HG02943 (cell line): ENCODE results near the gene APBA2.

ENCODE experiments used
- ATAC-seq: cut with Tn5 transposase; IDR thresholded peaks from one replicate; pipeline ENCODE4 v1.9.1; 2021; ENCODE audit warnings: mild to moderate bottlenecking, low read depth, moderate library complexity; ENCODE audit not compliant: unreplicated experiment

Gene APBA2

DNA sequence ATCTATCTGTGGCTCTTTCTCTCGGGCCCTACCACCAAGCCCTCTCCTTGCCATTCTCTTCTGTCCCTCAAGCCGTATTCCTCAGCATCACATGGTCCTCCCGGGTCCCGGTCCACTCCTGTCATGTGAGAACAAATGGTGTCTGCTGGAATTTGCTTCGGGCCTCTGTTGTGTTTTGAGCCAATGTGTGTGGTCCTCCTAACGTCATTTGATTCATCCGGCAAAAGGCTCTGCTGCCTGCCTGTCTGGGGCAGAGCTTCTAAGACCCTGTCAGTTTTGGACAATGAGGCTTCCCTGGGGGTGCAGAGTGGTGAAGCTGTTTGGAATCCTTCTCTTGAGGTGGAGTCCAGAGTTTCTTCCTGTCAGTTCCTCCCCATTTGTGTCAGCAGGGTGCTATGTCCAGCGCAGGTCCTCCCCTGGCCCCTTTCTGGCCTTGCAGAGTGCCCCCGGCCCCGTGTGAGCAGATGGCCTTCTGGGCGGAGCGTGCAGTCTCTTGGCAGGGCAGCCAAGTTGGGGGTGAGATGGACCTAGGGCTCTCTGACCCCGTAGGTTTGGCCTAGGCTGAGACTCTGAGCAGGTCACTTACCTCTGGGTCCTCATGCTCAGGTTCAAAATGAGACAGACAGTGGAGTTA is 93.6 kb downstream of the APBA2 start:
- ATAC-seq: no peak

DNA sequence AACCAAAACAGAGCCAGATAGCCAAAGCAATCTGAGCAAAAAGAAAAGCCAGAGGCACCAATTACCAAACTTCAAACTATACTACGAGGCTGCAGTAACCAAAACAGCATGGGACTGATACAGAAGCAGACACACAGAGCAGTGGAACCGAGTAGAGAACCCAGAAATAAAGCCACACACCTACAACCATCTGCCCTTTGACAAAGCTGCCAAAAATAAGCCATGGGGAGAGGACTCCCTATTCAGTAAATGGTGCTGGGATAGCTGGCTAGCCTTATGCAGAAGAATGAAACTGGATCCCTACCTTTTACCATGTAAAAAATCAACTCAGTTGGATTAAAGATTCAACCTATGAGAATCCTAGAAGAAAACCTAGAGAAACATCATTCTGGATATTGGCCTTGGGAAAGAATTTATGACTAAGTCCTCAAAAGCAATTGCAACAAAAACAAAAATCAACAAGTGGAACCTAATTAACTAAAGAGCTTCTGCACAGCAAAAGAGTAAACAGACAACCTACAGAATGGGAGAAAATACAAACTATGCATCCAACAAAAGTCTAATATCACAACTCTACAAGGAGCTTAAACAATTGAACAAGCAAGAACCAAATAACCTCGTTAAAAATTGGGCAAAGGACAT is 95.1 kb downstream of the APBA2 start:
- no peak for ATAC-seq

DNA sequence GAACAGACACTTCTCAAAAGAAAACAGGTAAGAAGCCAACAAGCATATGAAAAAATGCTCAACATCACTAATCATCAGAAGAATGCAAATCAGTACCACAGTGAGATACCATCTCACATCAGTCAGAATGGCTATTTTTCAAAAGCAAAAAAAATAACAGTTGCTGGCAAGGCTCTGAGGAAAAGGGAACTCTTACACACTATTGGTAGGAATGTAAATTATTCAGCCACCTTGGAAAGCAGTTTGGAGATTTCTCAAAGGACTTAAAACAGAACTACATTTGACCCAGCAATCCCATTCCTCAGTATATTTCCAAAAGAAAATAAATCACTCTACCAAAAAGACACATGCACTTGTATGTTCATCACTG is 95.6 kb downstream of the APBA2 start:
- ATAC-seq: no peak

DNA sequence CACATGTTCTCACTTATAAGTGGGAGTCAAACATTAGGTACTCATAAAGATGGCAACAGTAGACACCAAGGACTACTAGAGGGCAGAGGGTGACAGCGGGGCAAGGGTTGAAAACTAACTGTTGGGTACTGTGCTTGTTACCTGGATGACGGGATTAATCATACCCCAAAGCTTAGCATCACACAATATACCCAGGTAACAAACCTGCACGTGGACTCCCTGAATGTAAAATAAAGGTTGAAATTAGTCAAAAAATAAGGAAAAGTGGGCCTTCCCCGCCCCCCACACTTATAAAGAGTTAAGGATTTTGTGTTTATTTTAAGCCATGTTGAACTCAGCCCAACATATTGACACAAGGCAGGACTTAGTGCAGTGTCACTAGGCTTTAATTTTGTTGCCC is 96.1 kb downstream of the APBA2 start:
- no peak for ATAC-seq

DNA sequence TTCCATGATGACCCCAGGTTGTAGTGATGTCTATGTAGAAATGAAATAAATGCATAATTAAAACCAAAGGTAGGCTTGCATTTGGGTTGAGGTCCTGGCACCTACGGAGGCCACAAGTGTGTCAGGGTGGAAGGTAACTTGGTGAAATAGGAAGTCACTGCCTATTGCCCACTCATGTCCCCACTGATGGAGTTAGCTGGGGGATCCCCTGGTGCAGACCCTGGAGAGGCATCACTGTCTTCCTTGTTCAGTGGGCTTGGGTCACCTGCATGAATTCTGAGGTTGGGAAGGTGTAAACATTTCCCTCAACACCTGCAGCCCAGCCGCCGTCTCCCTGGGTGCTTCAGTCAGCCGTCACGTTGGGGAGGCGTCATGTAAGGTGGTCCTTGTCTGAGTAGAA is 97.1 kb downstream of the APBA2 start:
- no peak for ATAC-seq

DNA sequence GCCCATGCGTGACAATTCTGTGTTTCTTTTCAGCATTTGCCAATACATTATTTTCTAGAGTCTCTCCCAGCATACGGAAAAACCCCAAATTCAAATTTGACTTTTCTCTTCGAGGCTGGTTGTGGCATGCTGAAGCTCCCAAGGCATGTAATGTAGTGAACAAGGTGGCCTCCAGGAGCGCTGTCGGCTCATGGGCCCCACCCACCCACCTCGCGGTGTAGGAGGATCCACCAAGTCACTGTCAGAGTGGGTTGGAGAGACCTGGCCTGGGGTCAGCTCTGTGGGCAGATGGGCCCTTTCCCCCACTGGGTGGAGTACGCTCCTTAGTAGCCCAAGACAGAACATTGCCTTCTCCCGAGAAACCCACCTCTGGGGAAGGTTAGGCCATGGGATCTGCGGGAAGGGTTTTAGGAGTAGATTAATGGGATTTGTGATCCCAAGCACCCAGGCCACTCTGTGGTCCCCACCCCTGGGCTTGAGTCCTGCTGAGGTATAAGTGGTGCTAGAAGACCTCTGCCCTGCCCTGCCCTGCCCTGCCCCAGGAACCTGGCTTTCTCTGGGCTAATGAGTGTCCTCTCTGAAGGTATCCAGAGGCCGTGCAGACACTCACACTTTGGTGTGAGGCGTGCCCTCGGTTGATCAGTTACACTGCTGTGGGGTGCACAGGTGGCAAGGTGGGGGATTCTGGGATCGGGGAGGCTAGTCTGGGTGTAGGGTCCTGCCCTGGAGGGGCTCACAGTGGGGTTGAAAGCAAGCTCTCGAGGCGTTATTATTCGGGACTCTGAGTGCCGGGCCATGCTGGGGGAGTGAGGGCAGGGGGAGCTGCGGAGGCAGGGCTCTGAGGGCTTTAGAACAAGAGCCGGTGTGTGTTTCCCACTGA is 97.9 kb downstream of the APBA2 start:
- ATAC-seq: no peak

DNA sequence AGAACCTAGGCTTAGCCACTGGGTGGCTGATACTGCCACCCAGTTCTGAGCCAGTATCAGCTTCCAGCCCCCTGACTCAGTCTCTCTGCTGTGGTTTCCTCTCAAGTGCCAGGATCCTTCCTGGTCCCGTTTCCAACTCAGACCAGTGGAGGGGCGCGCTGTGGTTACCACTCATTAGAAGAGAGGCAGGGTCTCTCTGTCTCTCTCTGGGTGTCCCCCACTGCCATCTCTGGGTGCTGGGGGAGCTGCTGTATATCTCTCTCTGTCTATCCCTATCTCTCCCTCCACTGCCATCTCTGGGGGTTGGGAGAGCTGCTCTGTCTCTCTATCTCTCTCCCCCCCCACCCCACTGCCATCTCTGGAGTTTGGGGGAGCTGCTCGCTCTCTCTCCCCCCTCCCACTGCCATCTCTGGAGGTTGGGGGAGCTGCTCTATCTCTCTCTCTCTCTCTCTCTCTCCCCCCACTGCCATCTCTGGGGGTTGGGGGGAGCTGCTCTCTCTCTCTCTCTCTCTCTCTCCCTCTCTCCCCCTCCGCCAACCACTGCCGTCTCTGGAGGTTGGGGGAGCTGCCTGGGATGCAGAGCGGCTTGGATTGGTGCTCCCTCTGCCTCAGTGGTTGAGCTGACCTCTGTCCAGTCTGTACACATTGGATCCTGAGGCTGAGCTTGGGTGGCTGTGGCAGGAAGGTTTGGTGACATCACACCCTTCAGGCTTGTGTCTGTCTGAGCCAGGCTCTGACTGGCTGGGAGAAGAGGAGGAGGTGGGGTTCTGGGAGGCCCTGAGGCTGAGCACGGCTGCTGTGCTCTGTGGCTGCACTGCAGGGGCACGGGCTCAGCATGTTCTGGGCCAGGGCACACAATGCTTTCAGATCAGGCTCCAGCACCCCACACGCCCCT is 98.9 kb downstream of the APBA2 start:
- no peak for ATAC-seq

DNA sequence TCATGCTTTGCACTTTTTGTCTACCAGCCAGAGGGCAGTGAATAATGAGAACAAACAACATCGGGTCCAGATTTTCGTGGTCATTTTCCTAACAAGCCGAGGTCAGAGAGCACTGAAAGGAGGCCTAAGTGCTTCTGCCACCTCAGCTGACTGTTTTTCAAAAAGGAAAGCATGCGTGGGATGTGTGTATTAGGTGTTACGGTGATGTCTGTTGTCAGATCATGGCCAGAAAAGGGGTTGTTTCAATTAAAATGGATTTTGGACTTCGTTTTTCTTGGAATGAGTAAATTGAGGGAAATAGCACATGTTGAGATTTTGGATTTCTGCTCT is 99.5 kb downstream of the APBA2 start:
- ATAC-seq: no peak

DNA sequence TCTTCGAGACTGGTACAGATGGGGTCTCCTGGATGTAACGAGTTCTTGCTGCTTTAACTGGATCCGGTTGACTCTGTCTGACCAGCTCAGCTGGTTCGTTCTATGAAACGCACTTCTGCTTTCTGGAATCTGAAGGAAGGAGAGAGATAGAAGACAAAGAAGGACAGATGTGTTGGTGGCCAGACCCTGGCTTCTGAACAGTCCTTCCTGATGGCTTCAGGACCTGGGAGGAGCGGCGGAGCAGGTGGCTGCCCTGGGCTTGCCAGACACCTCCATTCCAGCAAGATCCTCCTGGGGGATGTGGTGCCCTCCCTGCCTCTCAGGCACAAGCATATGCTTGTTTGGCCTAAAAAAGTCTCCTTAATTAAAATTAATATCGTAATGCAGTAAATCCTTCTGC is 99.9 kb downstream of the APBA2 start:
- ATAC-seq: no peak

DNA sequence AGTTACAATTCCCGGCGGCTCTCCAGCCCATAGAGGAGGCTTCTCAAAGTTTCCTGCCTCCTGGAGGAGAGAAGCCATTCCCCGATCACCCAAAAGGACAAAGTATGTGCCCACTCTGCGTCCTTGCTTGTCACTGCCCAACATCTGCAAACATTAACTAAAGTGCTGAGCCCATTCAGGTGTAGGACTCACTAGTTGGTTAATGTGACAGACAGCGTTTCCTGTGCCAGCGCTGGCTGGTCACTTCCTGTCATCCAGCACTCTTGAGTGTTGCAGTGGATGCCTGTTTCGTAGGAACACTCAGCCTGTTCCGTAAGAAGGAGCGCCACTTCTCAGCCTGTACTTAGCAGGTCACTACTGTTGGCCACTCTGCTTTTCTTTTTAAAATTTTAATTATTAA is 100.3 kb downstream of the APBA2 start:
- no peak for ATAC-seq

DNA sequence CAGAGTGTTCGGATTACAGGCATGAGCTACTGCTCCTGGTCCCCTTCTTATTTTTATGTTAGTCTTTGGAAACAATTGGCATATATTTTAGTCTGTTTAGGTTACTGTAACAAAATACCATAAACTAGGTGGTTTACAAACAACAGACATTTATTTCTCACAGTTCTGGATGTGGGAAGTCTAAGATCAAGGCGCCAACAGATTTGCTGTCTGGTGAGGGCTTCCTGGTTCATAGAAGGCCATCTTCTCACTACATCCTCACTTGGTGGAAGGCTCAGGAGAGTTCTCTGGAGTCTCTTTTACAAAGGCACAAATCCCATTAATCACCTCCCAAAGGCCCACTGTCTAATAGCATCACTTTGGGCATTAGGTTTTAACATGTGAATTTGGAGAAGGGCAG is 101.0 kb downstream of the APBA2 start:
- no peak for ATAC-seq

DNA sequence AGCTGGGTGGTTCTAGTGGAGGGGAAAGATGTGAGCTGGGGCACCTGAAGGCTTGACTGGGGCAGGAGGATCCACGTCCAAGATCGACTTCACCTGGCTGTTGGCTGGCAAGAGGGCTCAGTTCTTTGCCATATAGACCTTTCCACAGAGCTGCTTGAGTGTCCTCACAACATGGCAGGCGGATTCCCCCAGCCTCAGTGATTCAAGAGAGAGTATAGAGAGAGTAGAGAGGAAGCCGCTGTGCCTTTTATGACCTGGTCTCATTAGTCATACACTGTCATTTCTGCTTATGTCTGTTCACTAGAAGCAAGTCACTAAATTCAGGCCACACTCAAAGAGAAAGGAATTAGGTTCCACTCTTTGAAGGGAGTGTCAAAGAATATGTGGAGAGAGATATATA is 101.6 kb downstream of the APBA2 start:
- ATAC-seq: no peak

DNA sequence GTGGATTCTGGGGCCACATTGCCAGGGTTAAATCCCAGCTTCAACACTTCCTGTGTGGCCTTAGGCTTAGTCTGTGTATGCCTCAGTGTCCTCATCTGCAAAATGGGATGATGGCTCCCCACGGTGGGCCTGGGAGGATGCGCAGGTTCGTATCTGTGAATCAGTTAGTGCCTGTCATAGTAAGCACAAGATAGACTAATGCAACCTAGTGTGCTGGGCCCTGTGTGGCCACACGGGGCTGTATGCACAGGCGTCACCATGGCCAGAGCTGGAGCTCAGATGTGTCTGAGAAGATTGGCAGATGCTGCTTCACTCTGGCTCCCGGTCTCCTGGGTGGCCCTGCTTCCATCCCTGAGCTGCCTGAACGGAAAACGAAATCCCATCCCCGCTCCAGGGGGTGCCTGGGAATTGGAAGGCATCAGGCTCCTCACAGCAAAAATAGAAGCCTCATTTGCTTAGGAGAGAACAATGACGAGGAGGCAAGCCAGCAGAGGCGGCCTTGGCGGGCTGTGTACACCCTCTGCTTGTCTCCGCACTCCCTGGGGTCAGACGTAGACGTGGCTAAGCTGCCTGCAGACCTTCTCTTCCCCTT is 103.6 kb downstream of the APBA2 start:
- ATAC-seq: no peak

DNA sequence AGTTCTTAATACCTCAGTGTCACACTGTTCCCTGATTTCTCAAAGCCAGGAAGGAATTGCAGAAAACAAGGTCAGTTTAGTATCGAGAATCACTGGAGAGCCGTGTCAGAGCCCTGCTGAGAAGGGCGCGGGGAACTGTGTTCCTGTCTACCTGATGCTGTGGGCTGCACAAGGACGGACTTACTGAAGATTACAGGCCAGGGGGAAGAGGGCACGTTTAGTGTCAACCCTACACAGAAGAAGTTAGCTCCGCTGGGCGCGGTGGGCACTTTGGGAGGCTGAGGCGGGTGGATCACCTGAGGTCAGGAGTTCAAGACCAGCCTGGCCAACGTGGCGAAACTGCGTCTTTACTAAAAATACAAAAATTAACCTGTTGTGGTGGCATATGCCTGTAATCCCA is 104.1 kb downstream of the APBA2 start:
- no peak for ATAC-seq

DNA sequence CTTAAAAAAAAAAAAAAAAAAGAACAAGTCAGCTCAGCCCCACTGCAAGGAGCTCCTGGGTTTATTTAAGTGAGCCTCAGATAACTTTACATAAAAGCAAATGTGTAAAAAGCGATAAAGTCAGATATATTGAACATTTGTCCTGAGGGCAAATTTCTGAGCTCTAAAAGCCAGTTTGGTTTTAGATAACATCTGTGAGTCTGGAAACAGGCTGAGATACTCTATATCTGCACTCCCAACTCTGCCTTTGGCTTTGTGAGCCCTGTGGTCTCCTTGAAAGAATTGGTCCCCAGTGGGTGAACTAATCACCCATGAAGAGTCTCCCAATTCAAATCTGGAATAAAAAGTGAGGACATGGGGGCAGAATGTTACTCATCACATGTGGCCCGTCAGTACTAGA is 104.6 kb downstream of the APBA2 start:
- ATAC-seq: no peak

DNA sequence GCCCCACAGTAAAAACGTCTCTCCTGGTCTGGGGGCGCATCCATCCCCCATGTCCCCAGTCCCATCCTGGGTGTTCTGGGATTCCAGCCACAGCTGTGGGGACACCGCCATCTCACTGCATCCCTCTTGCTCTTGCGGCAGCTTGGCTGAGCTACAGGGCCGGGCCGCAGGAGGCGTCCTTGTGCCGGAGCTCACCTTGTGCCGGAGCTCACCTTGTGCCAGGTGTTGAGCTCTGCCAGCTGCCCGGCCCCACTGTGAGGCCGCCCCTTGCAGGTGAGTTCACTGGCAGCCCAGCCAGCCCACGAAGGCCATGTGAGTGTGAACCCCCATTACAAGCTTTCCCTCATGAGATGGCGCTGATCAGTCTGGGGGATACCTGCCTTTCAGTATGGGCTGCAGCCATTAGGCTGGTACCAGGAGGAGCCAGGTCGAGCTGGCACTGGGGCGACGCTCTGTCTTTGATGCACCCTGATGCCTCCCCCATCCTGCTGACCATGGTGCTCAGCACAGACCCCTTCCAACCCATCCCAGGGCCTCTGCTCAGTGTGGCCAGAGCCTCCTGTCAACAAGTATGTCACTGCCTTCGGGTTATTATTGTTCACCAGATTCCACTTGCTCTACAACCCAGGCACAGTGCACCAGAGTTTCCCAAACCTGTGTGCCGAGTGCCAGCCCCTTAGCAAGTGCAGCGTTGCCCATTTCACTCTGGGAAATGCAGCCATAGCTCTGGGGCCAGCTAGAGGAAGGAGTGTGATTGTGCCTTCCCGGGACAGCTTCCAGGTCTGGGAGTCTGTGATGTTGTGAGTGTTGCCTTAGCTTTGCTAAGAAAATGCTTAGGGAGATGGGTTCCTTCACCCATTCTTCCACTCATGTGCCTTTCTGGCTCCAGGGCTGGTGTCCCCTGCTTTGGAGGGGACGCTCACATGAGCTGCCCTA is 105.7 kb downstream of the APBA2 start:
- no peak for ATAC-seq

DNA sequence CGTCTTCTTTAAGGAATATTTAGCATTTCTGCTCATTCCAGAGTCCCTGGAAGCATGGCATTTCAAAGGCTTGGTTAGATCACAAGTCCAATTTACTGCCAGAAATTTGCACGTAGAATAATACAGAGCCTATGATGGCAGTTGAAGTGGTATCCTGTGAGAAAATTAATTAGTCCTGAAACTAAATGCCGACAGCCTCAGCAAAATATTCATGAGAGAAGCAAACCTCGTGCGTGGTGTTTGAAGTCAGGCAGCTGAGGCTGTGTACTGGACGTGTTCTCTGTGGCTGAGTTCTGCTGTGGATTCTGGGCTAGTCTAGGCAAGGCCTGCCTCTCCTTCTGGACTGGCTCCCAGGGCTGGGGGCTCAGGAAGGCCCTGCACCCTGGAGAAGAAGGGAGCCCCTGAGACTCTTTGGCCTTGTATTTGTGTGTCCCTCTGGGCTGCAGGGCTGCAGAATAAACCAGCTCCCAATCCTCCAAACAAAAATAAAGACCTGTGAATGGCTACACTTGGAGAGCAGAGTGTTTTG is 106.6 kb downstream of the APBA2 start:
- ATAC-seq: no peak

DNA sequence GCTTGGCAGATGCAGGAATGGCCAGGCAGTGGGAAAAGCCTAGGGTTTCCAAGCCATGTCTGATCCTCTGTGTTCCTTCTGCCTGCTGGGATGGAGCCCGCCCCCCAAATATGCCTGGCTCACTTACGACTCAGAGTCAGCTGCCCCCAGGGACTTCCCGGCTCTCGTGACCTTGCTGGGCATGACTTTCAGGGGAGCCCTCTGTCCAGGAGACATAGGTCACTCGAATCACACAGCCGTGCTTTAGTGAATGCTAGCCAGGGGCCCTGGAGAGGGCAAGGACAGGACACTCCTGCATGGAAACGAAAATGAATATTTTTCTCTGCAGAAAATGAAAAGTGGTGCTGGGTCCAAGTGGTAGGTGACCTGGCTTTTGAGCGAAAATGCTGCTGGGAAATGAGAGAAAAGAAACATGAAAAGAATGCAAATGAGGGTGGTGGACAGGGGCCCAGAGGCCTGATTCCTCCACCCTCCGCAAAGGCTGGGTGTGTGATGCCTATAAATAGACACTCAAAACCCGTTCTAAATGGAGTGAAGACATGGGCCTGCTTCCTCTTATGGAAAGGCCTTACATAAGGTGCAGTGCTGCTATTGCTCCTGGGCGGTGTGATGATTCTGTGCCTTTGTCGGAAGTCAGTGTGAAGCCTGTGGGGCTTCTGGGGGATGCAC is 107.4 kb downstream of the APBA2 start:
- ATAC-seq: no peak

DNA sequence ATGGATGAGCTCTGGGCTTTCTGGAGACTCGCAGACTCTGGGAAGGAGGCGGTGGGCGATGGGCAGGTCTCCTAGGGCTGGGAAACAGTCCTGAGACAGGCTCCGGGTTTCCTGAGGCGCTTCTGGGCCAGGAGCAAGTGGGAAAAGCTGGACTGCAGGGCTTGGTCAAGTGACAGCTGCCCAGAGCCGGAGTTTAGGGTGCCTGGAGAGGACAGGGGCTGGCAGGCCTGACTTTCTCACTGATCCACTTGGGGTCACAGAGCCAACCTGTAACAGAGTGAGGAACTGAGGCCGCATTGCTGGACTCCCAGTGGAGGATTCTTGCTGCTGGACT is 107.9 kb downstream of the APBA2 start:
- no peak for ATAC-seq
